Embryonic facial prominence (tissue), 1 donor: Measurements from ENCODE around the gene WNT3.
"Not testable (repeated sequence)": the region's sequence is repeated elsewhere in the genome, so short reads cannot be mapped to it uniquely, and the experiment has no call there.

Source experiments
- DNase-seq: peaks from one replicate; pipeline ENCODE4 v3.0.0-alpha.2; 2016; ENCODE audit errors: extremely low spot score

The WNT3 gene

DNA sequence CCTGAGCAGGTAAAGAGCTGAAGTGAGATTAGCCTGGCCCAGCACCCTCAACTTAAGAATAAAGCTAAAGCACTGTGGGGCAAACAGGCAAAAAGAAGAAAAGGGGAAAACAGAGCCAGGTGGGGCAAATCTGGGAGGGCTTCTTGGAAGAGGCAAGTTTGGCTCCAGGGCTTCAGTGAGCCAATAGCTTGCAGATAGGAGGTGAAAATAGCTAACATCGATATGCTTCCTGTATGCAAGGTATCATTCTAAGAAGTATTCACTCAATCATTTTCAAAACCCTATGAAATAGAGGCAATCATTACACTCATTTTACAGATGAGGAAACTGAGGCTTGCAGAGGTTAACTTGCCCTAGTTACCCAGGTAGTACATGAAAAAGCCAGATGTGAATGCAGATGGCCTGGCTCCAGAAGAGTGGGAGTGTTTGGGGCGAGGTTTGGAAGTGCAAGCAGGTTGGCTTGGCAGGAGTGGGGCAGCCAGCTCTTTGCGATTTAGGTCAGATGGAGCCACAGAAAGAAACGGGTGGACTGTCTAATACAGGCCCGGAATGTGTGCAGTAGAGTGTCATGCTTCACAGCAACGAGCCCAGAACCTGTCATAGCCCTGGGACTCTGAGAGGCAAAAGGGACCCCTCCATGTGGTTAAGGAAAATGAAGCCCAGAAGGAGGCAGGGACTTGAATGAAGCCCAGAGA is 5.7 kb downstream of the WNT3 start:
- no peak for DNase-seq

- no peak for DNase-seq
These were observed 6.4 kb downstream of the WNT3 start for GRCh38 chr17:46811978-46812583.

DNA sequence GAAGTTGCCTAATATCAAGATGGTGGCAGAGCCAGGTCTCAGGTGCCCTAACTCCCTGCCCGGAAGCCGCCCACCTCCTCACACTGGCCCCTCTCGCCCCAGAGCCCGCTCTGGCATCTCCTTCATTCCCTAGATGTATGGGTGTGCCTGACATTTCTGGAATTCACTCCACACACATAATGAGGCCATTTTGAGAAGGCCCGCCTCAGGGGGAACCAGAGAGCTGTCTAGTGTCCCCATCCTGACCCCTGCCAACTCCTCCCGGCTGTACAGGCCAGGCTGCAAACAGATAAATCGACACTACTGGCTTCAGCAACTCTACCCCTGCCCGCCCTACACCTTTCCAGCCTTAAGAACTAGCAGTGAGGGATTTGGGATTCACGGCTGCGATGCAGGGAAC is 7.7 kb downstream of the WNT3 start:
- DNase-seq, result no peak

DNA sequence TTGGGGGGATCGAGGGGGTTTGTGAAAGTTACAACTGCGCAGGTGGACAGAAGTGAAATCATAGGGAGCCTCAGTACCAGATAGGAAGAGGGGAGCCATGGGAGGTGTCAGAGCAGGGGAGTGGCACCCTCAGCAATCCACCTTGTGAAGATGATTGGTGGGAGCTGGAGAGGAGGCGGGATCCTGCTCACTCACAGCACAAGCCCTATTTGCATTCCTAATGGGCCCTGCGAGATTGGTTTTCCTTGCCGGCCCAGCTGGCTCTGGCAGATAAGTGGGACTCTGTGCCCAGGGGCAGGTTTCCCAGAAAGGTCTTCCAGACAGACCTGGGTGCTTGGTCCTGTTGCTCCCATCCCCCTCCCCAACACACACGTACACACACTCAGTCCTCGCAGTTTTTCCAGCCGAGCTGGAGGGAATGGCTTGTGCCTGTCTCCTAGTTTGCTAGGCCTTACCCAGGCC is 9.4 kb downstream of the WNT3 start:
- no peak for DNase-seq

- DNase-seq, result no peak
These were observed 12.7 kb downstream of the WNT3 start for GRCh38 chr17:46805771-46806170.

DNA sequence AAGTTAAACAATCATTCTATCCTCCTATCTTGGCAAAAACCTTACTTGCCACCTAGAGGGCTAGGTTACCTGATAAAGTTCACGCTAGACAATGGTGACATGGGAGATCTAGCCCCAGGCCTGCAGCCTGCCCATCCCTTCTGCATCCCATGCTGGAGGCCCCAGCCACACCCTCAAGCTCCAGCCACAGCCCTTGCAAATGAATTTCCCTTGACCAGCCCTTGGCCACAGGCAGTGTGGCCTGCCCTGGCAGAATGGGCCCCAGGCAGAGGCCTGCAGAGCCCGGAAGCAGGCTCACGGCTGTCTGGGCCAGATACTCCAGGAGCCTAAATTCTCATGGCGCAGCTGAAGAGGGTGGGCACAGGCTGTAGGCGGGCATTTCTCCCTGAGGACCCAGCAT is 14.9 kb downstream of the WNT3 start:
- DNase-seq, result no peak

GRCh38 chr17:46802800-46803199 is 15.7 kb downstream of the WNT3 start:
- no peak for DNase-seq

- no peak for DNase-seq
These were observed 17.9 kb downstream of the WNT3 start for GRCh38 chr17:46800573-46800972.

GRCh38 chr17:46796956-46797530 is 21.4 kb downstream of the WNT3 start:
- no peak for DNase-seq

- DNase-seq, result no peak
These were observed 22.0 kb downstream of the WNT3 start for GRCh38 chr17:46796524-46796923.

DNA sequence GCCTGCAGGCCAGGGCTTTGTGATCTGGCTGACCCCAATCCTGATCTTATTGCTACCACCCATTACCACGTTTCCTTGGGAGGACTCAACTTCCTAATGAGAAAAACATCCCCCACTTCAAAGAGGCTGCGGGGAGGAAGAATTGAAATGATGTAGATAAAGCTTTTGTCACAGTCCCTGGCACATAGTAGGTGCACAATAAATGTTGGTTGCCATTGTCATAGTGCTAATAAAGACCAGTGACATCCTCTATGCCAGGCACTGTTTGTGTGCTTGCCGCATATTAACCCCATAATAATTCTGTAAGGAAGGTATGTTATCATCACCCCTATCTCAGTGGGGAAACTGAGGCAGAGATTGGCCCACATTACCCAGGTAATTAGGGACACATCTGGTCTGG is 22.4 kb downstream of the WNT3 start:
- DNase-seq, result no peak

DNA sequence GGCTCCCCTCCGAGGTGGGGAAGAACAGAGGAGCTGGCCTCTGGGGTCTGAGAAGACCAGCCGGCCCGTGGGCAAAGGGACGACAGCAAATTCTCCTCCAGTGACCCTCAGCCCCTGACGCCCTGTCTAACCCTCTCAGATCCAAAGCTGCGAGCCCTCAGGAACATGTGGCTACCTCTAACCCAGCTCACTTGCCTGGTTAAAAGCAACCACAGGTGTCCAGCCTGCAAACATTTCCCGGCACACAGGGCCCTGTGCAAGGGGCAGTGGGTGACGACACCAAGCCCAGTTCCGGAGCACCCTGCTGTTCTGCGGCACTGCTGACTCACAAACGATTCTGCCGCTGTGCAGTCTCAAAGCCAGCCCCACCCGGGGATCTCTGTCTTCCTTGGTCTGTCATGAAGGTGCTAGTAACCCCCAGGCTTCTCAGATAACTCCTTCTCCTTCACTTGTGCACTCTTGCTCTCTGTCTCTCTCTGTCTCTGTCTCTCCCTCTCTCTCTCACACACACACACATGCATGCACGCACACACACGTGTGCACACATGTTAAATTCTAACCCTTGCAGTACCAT is 23.0 kb downstream of the WNT3 start:
- DNase-seq, result no peak

DNA sequence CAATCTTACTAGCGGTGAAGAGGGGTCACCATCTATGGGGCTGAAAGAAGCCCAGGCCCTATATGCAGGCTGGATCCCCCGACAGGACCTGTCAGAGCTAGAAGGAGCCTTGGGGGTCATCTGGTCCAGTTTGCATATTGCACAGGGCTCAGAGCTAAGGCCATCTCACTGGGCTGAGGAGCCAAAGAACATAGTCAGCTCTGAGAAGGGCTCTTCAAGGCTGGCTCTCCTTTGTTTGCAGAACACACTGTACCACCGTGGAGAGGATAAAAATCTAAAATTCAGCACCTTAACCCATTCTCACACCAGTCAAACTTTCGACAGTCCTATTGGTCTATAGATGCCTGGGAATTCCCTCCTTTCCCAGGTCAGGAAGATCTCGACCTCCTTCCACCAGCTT is 24.2 kb downstream of the WNT3 start:
- no peak for DNase-seq

- no peak for DNase-seq
These were observed 25.0 kb downstream of the WNT3 start for GRCh38 chr17:46793541-46793940.

DNA sequence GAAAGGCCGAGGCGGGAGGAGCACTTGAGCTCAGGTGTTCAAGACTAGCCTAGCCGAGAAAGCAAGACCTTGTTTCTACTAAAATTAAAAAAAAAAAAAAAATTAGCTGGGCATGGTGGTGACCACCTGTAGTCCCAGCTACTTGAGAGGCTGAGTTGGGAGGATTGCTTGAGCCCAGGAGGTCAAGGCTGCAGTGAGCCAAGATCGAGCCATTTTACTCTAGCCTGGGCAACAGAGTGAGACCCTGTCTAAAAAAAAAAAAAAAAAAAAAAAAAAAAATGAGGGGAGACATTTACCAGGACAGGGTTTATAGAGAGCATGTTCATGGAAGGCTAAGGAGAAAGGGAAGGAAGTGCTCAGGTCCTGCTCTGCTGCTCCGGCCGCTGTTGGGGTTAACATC is 25.5 kb downstream of the WNT3 start:
- not testable (repeated sequence) for DNase-seq

- DNase-seq, result no peak
These were observed 26.4 kb downstream of the WNT3 start for GRCh38 chr17:46792071-46792470.

GRCh38 chr17:46791531-46791930 is 27.0 kb downstream of the WNT3 start:
- no peak for DNase-seq

DNA sequence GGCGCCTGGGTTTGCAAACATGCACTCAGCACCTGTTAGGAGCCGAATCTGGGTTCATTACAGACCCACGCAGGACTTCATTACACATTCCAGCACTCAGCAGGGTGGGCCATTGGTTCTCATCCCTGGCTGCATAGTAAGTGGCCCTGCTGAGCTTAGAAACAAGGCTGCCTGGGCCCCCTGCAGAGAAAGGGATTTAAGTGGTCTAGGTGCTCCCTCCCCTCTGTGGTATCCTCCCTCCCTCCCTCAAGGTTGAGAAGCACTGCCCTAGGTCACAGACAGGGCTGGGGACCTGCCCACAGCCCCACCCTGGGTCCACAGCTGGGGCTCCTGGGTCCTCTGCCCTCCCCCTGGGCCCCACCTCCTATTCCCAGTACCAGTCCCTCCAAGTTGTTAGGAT is 28.3 kb downstream of the WNT3 start:
- DNase-seq, result no peak

DNA sequence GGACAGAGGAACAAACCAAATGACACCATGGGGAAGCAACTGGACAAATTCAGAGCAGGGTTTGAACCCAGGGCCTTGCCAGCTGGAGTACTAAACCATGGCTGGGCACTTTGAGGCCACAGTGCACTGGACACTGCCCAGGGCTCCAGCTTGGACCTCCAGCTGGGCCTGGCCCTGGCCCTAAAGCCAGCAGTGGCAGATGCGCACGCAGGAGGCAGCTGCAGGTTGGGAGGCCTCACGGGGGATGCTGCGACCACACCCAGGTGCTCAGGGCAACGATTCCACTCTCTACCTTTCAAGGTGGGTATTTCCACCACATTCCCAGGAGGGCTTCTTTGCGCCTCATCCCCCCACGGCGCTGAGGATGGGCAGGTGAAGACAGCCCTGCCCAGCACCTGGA is 28.9 kb downstream of the WNT3 start:
- DNase-seq, result no peak

DNA sequence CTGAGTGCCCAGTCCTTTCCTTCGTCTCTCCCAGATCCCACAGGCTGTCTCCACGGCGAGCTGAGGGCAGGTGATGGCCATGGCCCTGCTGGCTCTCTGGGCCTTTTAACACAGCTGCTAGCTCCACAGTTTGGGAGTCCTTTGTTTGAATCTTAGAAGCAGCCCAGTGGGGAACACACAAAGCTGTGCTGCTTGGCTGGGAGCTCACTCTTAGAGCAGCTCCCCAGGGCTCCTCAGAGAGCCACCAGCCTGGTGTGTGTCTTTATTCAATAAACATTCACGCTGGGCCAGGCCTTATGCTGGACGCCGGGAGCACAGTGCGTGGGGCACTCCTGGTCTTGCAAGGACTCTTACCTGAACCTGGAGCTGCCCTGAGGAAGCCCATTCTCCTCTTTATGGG is 29.7 kb downstream of the WNT3 start:
- DNase-seq, result no peak

DNA sequence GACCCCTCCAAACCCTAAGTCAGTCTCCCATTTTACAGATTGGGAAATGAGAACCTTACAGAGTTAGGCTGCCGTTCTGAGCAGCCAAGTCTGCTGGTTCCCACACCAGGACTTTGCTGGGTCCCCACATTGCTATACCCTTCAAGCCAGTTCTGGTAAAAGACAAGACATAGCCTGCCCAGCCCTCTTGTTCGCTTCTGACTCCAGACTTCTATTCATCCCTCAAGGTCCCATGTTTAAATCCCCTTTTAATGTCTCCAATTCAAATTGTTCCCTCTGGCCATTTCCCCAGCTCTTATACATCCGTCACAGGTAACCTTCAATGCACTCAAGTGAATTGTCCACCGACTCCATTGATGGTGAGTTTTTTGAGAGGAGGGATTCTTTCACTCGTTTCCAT is 30.2 kb downstream of the WNT3 start:
- DNase-seq, result no peak

DNA sequence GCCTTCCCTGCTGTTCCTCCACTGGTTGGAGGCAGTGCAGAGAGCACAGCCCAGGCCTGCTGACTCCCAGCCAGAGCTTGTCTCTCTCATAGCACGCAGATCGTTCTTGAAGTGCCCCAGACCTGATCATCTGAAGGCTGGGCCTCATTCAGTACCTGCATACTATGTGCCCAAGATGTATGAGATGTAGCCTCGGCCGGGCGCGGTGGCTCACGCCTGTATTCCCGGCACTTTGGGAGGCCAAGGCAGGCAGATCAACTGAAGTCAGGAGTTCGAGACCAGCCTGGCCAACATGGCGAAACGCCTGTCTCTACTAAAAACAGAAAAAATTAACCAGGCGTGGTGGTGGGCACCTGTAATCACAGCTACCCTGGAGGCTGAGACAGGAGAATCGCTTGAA is 31.0 kb downstream of the WNT3 start:
- no peak for DNase-seq

GRCh38 chr17:46785696-46786095 is 32.8 kb downstream of the WNT3 start:
- DNase-seq, result no peak
